ENCODE results near the gene MCOLN2. TPM values are rescaled to one million over a fixed set of nuclear protein-coding genes. Genes with fewer than 3 reads are reported as not detected.

The MCOLN2 gene
- total RNA-seq, 1 experiment from 2014 or later: 3.8 TPM

DNA sequence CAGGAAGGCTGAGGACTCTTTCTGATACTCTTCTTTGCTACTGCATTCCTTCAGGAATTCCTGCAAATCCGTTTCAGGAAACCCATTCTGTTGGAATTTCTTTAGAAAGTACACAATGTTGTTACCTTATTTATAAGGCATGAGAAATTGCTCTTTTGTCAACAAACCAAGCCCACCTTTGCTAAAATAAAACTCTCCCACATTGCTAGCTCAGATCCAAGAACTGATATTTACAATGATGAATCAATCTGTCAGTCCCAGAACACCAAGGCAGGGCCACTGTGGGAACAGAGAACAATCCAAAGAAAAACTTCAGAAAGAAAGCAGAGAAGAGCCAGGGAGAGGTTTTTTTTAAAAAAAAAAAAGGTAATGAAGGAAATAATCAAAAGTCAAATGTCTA lies 67.3 kb downstream of the MCOLN2 start (continued):
- no peak for TF ChIP-seq MXD4 (CRISPR knock-in tag; IDR thresholded peaks at IDR 0.05; ENCODE audit: borderline replicate concordance)

- H3K4me1 Mint-ChIP-seq: peaks cover 10% of the 10 kb centered on the region
- H3K27ac Mint-ChIP-seq: peak overlapping the region; percentile 64; the same call in 1 of the 2 replicates
- H3K9me3 Mint-ChIP-seq: no peaks in the 10 kb centered on the region
- H3K4me3 Mint-ChIP-seq: no peak overlapping the region
- ChIA-PET POLR2A (no interaction called here), CTCF (interaction anchor here (1.3 to 2.3 kb wide), 3 partner anchors 9 to 147 kb away, joined by 3 to 11 read pairs (median 5); no protein-coding TSS in a partner anchor)
- ATAC-seq (no peak), DNase-seq (ENCODE audit: low spot score) (no peak)
- H3K27me3 Mint-ChIP-seq (ENCODE audit: low read depth): no peaks in the 10 kb centered on the region; the same call in 1 of the 2 replicates
- TF ChIP-seq SOX15 (CRISPR knock-in tag; IDR thresholded peaks at IDR 0.05): no peak
- TF ChIP-seq ZNF219 (CRISPR knock-in tag; IDR thresholded peaks at IDR 0.05; ENCODE audit: borderline replicate concordance): no peak
- TF ChIP-seq, protein P1, sequence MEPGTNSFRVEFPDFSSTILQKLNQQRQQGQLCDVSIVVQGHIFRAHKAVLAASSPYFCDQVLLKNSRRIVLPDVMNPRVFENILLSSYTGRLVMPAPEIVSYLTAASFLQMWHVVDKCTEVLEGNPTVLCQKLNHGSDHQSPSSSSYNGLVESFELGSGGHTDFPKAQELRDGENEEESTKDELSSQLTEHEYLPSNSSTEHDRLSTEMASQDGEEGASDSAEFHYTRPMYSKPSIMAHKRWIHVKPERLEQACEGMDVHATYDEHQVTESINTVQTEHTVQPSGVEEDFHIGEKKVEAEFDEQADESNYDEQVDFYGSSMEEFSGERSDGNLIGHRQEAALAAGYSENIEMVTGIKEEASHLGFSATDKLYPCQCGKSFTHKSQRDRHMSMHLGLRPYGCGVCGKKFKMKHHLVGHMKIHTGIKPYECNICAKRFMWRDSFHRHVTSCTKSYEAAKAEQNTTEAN (CRISPR knock-in tag; IDR thresholded peaks at IDR 0.05): no peak
- TF ChIP-seq, protein P2, sequence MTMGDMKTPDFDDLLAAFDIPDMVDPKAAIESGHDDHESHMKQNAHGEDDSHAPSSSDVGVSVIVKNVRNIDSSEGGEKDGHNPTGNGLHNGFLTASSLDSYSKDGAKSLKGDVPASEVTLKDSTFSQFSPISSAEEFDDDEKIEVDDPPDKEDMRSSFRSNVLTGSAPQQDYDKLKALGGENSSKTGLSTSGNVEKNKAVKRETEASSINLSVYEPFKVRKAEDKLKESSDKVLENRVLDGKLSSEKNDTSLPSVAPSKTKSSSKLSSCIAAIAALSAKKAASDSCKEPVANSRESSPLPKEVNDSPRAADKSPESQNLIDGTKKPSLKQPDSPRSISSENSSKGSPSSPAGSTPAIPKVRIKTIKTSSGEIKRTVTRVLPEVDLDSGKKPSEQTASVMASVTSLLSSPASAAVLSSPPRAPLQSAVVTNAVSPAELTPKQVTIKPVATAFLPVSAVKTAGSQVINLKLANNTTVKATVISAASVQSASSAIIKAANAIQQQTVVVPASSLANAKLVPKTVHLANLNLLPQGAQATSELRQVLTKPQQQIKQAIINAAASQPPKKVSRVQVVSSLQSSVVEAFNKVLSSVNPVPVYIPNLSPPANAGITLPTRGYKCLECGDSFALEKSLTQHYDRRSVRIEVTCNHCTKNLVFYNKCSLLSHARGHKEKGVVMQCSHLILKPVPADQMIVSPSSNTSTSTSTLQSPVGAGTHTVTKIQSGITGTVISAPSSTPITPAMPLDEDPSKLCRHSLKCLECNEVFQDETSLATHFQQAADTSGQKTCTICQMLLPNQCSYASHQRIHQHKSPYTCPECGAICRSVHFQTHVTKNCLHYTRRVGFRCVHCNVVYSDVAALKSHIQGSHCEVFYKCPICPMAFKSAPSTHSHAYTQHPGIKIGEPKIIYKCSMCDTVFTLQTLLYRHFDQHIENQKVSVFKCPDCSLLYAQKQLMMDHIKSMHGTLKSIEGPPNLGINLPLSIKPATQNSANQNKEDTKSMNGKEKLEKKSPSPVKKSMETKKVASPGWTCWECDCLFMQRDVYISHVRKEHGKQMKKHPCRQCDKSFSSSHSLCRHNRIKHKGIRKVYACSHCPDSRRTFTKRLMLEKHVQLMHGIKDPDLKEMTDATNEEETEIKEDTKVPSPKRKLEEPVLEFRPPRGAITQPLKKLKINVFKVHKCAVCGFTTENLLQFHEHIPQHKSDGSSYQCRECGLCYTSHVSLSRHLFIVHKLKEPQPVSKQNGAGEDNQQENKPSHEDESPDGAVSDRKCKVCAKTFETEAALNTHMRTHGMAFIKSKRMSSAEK (CRISPR knock-in tag; IDR thresholded peaks at IDR 0.05; ENCODE audit: borderline replicate concordance): no peak
- TF ChIP-seq, protein P3, sequence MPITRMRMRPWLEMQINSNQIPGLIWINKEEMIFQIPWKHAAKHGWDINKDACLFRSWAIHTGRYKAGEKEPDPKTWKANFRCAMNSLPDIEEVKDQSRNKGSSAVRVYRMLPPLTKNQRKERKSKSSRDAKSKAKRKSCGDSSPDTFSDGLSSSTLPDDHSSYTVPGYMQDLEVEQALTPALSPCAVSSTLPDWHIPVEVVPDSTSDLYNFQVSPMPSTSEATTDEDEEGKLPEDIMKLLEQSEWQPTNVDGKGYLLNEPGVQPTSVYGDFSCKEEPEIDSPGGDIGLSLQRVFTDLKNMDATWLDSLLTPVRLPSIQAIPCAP (CRISPR knock-in tag; IDR thresholded peaks at IDR 0.05): no peak
- TF ChIP-seq NR2C2 (CRISPR knock-in tag; IDR thresholded peaks at IDR 0.05): no peak
- no peak for TF ChIP-seq ATF3 (CRISPR knock-in tag; conservative IDR thresholded peaks at IDR 0.05)
- no peak for TF ChIP-seq ZSCAN18 (CRISPR knock-in tag; IDR thresholded peaks at IDR 0.05)
- TF ChIP-seq, protein P4, sequence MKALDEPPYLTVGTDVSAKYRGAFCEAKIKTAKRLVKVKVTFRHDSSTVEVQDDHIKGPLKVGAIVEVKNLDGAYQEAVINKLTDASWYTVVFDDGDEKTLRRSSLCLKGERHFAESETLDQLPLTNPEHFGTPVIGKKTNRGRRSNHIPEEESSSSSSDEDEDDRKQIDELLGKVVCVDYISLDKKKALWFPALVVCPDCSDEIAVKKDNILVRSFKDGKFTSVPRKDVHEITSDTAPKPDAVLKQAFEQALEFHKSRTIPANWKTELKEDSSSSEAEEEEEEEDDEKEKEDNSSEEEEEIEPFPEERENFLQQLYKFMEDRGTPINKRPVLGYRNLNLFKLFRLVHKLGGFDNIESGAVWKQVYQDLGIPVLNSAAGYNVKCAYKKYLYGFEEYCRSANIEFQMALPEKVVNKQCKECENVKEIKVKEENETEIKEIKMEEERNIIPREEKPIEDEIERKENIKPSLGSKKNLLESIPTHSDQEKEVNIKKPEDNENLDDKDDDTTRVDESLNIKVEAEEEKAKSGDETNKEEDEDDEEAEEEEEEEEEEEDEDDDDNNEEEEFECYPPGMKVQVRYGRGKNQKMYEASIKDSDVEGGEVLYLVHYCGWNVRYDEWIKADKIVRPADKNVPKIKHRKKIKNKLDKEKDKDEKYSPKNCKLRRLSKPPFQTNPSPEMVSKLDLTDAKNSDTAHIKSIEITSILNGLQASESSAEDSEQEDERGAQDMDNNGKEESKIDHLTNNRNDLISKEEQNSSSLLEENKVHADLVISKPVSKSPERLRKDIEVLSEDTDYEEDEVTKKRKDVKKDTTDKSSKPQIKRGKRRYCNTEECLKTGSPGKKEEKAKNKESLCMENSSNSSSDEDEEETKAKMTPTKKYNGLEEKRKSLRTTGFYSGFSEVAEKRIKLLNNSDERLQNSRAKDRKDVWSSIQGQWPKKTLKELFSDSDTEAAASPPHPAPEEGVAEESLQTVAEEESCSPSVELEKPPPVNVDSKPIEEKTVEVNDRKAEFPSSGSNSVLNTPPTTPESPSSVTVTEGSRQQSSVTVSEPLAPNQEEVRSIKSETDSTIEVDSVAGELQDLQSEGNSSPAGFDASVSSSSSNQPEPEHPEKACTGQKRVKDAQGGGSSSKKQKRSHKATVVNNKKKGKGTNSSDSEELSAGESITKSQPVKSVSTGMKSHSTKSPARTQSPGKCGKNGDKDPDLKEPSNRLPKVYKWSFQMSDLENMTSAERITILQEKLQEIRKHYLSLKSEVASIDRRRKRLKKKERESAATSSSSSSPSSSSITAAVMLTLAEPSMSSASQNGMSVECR (CRISPR knock-in tag; IDR thresholded peaks at IDR 0.05; ENCODE audit: borderline replicate concordance): no peak
- TF ChIP-seq NR1H2 (CRISPR knock-in tag; IDR thresholded peaks at IDR 0.05): no peak
- no peak for TF ChIP-seq NFYB (CRISPR knock-in tag; conservative IDR thresholded peaks at IDR 0.05; ENCODE audit: low read depth)
- TF ChIP-seq JAZF1 (CRISPR knock-in tag; IDR thresholded peaks at IDR 0.05): no peak
- TF ChIP-seq ZNF416 (CRISPR knock-in tag; IDR thresholded peaks at IDR 0.05): no peak
- no peak for TF ChIP-seq TCF7 (CRISPR knock-in tag; IDR thresholded peaks at IDR 0.05; ENCODE audit: low read depth)
- no peak for TF ChIP-seq ESRRA (CRISPR knock-in tag; IDR thresholded peaks at IDR 0.05; ENCODE audit: borderline replicate concordance)
- no peaks in the 10 kb centered on the region for H3K36me3 Mint-ChIP-seq
These were observed 67.9 kb downstream of the MCOLN2 start for GRCh38 chr1:84928979-84929378.
